Activated CD4-positive, alpha-beta T cell treated with anti-CD3 and anti-CD28 coated beads for 1 hour (primary cell): ENCODE results near the gene EPB41L3.

Source experiments
- DNase-seq: peaks from one replicate; pipeline ENCODE4 v3.0.0-alpha.2; 2020

EPB41L3 gene

DNA sequence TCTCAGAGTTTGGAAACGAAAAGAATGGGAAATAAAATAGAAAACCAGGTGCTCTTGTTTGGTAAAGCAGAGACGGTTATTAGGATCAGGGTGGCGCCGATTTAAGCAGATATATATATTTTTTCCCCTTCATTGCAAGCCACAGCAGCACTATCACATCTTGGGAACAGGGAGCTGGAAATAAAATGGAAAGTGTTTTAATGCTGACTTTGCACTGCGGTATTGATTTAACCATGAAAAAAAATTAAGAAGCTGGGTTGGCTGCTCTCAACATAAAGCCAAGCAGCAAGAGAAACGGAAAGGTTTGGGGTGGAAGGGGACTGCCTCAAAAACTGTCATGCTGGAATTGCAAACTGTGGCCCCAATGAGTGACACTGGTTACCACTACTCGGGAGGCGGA lies 145.5 kb downstream of the EPB41L3 start:
- no peak for DNase-seq

DNA sequence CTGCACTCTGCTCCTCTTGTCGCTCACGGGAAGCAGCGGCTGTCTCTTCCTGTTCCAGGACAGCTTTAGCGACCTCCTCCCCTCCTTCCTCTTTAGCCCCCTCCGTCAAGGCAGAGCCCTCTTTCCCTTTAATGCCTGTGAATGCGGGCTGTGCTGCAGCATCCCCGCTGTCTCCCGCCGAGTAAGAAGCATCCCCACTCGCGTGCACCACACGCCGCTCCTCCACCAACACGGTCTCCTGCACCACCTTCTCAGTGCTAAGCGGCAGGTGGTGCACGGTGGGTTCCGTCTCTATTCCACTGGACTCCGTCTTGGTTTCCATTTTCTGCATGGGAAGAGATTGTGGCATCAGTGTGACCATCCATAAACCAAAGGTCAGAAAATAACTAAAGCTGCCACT lies 146.7 kb downstream of the EPB41L3 start:
- DNase-seq: no peak

DNA sequence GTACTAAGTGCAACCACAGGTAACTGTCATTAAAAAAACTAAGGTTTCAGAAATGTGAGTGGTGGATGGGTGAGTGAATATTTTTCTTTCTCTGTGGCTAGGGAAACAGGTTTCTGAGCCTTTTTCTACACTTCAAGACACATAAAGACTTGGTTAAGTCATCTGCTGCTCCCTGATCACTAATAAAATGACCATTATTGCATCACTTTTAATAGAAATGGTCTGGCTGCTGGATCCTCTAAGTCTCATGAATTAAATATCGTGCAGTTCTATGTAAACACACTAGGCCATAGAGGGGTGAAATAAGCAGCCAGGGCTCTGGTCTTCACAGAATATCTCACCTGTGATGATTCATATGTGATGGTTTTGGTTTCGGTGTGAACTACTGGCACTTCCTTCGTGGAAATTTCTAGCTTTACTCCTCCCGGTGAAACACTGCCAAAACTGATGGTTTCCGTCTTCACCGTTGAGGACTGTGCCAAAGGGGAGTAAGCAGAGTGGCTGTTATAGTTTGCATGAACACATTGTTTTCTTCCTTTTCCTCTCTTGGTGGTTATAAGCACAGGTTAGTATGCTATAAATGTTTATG lies 147.8 kb downstream of the EPB41L3 start:
- no peak for DNase-seq

DNA sequence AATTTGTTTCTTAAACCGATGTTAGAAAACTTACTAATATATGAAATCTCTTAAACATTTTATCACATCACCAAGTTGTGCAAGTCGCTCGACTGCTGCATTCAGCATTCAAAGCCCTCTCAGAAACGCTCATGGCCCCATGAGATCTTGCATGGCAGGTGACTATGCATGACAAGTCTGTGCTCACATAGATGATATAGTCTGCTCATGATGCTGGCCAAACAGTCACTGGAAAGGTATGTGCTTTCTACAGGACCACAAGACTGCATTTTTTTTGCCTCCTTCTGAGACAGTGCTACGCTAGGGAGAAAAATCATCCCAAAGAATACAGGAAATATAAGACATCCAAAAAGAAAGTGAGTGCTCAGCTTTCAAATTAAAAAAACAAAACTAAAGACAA lies 150.0 kb downstream of the EPB41L3 start:
- DNase-seq: no peak

DNA sequence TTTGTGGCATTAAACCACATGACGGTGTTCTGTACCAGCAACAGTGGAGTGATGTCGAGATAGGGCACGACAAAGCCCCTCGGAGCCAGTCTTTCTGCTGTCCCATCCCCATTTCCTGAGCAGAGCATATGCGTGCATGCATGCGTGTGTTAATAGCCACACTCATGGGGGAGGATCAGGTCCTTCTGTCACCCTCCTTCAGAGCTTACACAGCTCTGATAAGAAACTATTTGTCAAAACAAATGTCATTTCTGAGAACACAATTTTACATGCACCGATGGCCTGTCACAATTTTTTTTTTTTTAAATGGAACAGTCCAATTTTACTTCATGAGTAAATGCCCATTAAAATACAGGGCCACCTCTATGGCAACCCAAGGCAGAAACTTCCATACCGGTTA lies 152.4 kb downstream of the EPB41L3 start:
- no peak for DNase-seq

DNA sequence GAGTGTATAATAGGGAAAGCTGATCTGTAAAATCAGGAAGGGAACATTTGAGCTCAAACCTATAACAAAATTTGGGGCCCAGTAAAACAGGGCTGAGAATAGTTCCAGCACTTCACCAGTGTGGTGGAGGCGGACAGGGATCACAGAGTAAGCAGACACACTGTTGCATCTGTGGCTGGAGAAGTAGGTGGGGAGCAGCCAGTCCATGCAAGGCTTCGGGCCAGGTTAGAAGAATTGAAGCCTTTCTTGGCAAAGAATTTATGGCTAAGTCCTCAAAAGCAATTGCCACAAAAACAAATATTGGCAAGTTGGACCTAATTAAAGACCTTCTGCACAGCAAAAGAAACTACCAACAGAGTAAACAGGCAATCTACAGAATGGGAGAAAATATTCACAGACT lies 154.4 kb downstream of the EPB41L3 start:
- no peak for DNase-seq

DNA sequence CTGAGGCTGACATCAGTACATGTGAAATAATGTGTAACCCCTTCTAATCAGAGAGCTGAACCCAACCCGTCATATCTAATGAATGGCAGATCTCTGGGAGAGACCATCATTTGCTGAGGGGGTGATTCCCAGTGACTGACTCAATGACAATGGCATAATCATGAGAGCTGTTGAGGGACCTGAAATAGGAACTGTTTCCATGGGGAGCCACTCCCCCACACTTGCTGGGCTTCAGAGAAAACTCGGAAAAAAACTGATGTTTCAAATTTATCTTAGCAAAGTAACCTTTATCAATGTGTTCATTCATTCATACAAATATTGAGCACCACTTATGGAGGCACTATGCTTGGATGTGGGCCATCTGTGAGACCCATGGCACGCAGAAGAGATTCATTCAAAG lies 154.9 kb downstream of the EPB41L3 start:
- no peak for DNase-seq

DNA sequence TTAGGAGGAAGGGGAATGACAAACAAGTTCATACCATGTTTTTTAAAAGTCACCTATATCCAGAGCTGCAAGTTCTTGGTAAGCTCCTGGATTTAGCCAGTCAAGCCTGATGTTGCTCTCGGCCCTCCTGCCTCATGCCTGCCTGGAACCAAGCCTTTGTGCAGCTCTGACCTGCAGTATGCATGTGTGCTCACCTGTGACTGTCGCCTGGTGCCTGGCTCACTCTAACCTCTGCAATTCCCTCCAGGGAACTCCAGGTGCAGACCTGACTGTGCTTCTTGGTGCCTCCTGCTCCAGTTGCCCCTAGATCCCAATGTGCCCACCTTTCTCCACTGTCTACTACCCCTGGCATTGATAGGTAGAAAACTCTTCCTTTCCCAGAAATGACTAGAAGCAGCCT lies 163.2 kb downstream of the EPB41L3 start:
- no peak for DNase-seq

DNA sequence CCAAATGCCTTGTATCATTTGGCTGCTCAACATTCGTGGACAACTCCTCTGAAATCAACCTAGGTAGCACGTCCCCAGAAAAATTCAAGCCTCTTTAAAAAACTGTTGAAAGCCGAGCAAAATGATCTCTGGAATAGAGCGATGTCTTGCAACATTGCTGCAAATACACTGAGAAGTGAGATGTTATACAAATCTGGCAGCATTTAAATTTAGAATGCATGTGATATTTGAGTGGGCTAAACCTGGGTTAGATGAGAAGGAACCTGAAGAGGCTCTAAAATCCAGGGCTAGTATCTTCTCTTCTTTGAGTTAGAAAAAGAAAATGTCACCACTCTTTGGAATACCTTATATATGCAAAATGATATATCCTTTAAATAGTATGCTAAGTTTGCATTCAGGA lies 166.8 kb downstream of the EPB41L3 start:
- DNase-seq: no peak

DNA sequence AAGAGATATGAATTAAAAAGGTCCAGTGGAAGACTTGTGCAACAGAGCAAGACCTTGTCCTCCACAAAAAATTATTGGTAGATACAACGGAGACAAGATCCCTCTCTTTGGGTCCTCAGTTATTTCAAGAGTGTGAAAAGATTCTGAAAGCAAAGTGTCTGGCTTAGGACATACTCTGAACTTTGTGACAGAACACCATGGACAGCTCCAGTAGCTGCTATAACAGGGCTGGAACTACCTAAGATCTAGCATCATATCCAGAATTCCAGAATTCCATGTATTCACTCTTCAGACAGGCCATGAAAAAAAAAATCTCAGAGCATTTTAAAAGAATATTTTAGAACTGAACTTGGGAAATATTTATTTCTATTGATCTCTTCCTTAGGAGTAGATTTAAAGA lies 173.5 kb downstream of the EPB41L3 start:
- DNase-seq: no peak

DNA sequence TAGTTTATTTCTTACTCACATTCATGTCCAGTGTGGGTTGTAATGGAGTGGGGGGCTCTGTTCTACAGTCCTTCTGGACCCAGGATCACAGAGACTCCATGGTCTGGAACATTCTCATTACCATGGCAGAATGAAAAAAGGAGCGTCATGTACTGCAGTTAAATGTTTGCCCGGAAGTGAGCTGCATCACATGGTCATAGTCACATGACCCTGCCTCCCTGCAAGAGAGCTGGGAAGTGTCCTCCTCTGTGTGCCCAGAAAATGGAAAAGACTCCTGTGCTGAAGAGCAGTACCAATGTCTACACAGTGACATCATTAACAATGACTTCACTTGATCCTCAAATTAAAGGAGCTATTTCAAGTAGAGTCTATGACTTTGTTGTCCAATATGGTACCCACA lies 174.3 kb downstream of the EPB41L3 start:
- no peak for DNase-seq

DNA sequence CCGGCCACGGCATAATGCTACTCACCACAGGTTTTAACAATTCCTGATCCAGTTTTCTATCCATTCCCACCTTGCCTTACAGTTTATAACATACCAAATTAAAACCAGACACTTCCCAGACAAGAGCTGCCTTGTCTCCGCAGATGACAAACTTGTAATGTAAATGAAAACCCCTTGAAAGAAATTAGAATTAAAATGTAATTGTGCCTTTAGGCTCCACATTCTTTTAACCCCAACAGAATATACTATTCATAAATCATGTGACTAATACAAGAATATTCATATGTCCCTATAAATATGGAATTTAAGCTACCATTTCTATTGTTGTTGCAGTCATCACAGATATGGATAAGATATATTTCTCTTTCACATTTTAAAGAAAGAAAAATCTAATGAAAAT lies 178.4 kb downstream of the EPB41L3 start:
- no peak for DNase-seq

DNA sequence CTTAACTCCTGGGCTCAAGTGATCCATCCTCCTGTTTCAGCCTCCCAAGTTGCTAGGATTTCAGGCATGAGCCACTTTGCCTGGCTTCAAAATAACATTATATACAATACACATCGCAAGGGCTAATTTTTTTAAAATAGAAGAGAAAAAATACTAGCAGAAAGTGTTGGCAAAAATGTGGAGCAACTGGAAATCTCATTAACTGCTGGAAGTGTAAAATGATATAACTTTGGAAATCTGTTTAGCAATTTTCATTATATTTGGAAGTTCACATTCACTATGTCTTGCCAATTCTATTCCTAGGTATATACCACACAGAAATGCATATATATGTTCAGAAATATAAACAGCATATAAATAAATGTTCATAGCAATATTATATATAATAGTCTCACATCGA lies 193.2 kb downstream of the EPB41L3 start:
- no peak for DNase-seq
